Measurements from ENCODE around the gene C1QTNF3.
A peak's percentile ranks its signal among the peaks of the same experiment; 100 is the strongest.
"Not testable (repeated sequence)": the region's sequence is repeated elsewhere in the genome, so short reads cannot be mapped to it uniquely, and the experiment has no call there.

Gene C1QTNF3

GRCh38 chr5:34021334-34021733 is 21.7 kb downstream of the C1QTNF3 start:
- DNase-seq (ENCODE audit: low read depth), result no peak

GRCh38 chr5:34020726-34021125 is 22.3 kb downstream of the C1QTNF3 start:
- no peak for DNase-seq (ENCODE audit: low read depth)

- DNase-seq (ENCODE audit: low read depth), result no peak
These were observed 25.8 kb downstream of the C1QTNF3 start for GRCh38 chr5:34017254-34017653.

GRCh38 chr5:34016750-34017149 is 26.3 kb downstream of the C1QTNF3 start:
- no peak for DNase-seq (ENCODE audit: low read depth)

GRCh38 chr5:34016222-34016621 is 26.8 kb downstream of the C1QTNF3 start:
- DNase-seq (ENCODE audit: low read depth), result no peak

- no peak for DNase-seq (ENCODE audit: low read depth)
These were observed 27.7 kb downstream of the C1QTNF3 start for GRCh38 chr5:34015120-34015822.

GRCh38 chr5:34014626-34015025 is 28.4 kb downstream of the C1QTNF3 start:
- no peak for DNase-seq (ENCODE audit: low read depth)

GRCh38 chr5:34013547-34013946 is 29.5 kb downstream of the C1QTNF3 start:
- DNase-seq (ENCODE audit: low read depth), result no peak

GRCh38 chr5:34012791-34013190 is 30.2 kb downstream of the C1QTNF3 start:
- DNase-seq (ENCODE audit: low read depth), result no peak

GRCh38 chr5:34011536-34011935 is 31.5 kb downstream of the C1QTNF3 start:
- DNase-seq (ENCODE audit: low read depth), result no peak

GRCh38 chr5:34010146-34010545 is 32.9 kb downstream of the C1QTNF3 start:
- not testable (repeated sequence) for DNase-seq (ENCODE audit: low read depth)

GRCh38 chr5:34009610-34010009 is 33.4 kb downstream of the C1QTNF3 start:
- no peak for DNase-seq (ENCODE audit: low read depth)

- no peak for DNase-seq (ENCODE audit: low read depth)
These were observed 34.2 kb downstream of the C1QTNF3 start for GRCh38 chr5:34008802-34009201.

- peak; percentile 91 for DNase-seq (ENCODE audit: low read depth)
These were observed 35.1 kb downstream of the C1QTNF3 start, which contains the start of gene AMACR for GRCh38 chr5:34007621-34008600. Gene AMACR, minus strand, starts transcription at chr5:34008050. Its CDS starts 31 bp downstream, at chr5:34008019.

GRCh38 chr5:34007201-34007620 is 35.8 kb downstream of the C1QTNF3 start:
- DNase-seq (ENCODE audit: low read depth), result peak; percentile 17

- no peak for DNase-seq (ENCODE audit: low read depth)
These were observed 37.3 kb downstream of the C1QTNF3 start for GRCh38 chr5:34005681-34006080.

GRCh38 chr5:34005211-34005610 is 37.8 kb downstream of the C1QTNF3 start:
- peak; percentile 23 for DNase-seq (ENCODE audit: low read depth)

- no peak for DNase-seq (ENCODE audit: low read depth)
These were observed 39.1 kb downstream of the C1QTNF3 start for GRCh38 chr5:34003941-34004340.

GRCh38 chr5:34002629-34003328 is 40.2 kb downstream of the C1QTNF3 start:
- no peak for DNase-seq (ENCODE audit: low read depth)

GRCh38 chr5:34001241-34001841 is 41.7 kb downstream of the C1QTNF3 start:
- peak; percentile 31 for DNase-seq (ENCODE audit: low read depth)

- DNase-seq (ENCODE audit: low read depth), result no peak
These were observed 43.0 kb downstream of the C1QTNF3 start for GRCh38 chr5:33999978-34000377.

Data from iris pigment epithelial cell (primary cell).